H9 (cell line): ENCODE data around the gene ARR3. TPM values are rescaled to one million over a fixed set of nuclear protein-coding genes. Genes with fewer than 3 reads are reported as not detected.

Experiments
- DNase-seq: peaks from one replicate; pipeline ENCODE4 v3.0.0-alpha.2; 2017
- H2AFZ ChIP-seq: one replicate; pipeline ENCODE4 v1.6.1; 2013; ENCODE audit warnings: mild to moderate bottlenecking, low read length, control low read depth, moderate library complexity
- H2AK5ac ChIP-seq: 2 replicates; pipeline ENCODE4 v1.6.1; 2013; ENCODE audit warnings: low read length, control low read depth, mixed read lengths; ENCODE audit not compliant: insufficient read length
- H2BK120ac ChIP-seq: one replicate; pipeline ENCODE4 v1.6.1; 2013; ENCODE audit warnings: low read depth, mild to moderate bottlenecking, low read length, control low read depth, inconsistent platforms; ENCODE audit not compliant: poor library complexity, severe bottlenecking
- H2BK12ac ChIP-seq: 2 replicates; pipeline ENCODE4 v1.6.1; 2013; ENCODE audit warnings: low read length, control low read depth, mixed read lengths, low read depth; ENCODE audit not compliant: insufficient read length
- H2BK15ac ChIP-seq: 2 replicates; pipeline ENCODE4 v1.6.1; 2013; ENCODE audit warnings: low read depth, low read length, control low read depth
- H2BK20ac ChIP-seq: one replicate; pipeline ENCODE4 v1.6.1; 2013; ENCODE audit warnings: low read depth, mild to moderate bottlenecking, low read length, control low read depth, inconsistent platforms; ENCODE audit not compliant: poor library complexity, severe bottlenecking
- H2BK5ac ChIP-seq: 2 replicates; pipeline ENCODE4 v1.6.1; 2013; ENCODE audit warnings: low read length, control low read depth, mixed read lengths; ENCODE audit not compliant: insufficient read length
- H3K14ac ChIP-seq: 2 replicates; pipeline ENCODE4 v1.6.1; 2013; ENCODE audit warnings: low read length, control low read depth; ENCODE audit not compliant: insufficient read depth
- H3K18ac ChIP-seq: 2 replicates; pipeline ENCODE4 v1.6.1; 2013; ENCODE audit warnings: low read depth, mild to moderate bottlenecking, mixed read lengths, low read length, control low read depth; ENCODE audit not compliant: insufficient read length
- H3K23ac ChIP-seq: 2 replicates; pipeline ENCODE4 v1.6.1; 2013; ENCODE audit warnings: low read length, control low read depth, mixed read lengths, low read depth; ENCODE audit not compliant: insufficient read length
- H3K23me2 ChIP-seq: 2 replicates; pipeline ENCODE4 v1.6.1; 2013; ENCODE audit warnings: low read depth, mild to moderate bottlenecking, mixed read lengths, low read length, control low read depth; ENCODE audit not compliant: insufficient read length, poor library complexity, severe bottlenecking
- H3K27ac ChIP-seq: 2 replicates; pipeline ENCODE4 v1.5.1; 2013; ENCODE audit warnings: low read length, control low read depth, mixed read lengths, low read depth; ENCODE audit not compliant: insufficient read length
- H3K27me3 ChIP-seq: 2 replicates; pipeline ENCODE4 v1.6.1; 2013; ENCODE audit warnings: low read length, control low read depth, inconsistent platforms; ENCODE audit not compliant: insufficient read depth
- H3K4ac ChIP-seq: 2 replicates; pipeline ENCODE4 v1.6.1; 2013; ENCODE audit warnings: low read depth, mild to moderate bottlenecking, control low read depth, inconsistent platforms, low read length, moderate library complexity
- H3K4me1 ChIP-seq: 2 replicates; pipeline ENCODE4 v1.6.1; 2013; ENCODE audit warnings: low read length, control low read depth, inconsistent platforms; ENCODE audit not compliant: insufficient read depth
- H3K4me2 ChIP-seq: 2 replicates; pipeline ENCODE4 v1.6.1; 2013; ENCODE audit warnings: low read length, control low read depth, mixed read lengths; ENCODE audit not compliant: insufficient read length, insufficient read depth
- H3K56ac ChIP-seq: 2 replicates; pipeline ENCODE4 v1.6.1; 2013; ENCODE audit warnings: low read depth, mild to moderate bottlenecking, mixed read lengths, low read length, control low read depth; ENCODE audit not compliant: insufficient read length
- H3K79me1 ChIP-seq: 2 replicates; pipeline ENCODE4 v1.6.1; 2013; ENCODE audit warnings: low read depth, mild to moderate bottlenecking, moderate library complexity, low read length, control low read depth, inconsistent platforms; ENCODE audit not compliant: insufficient read depth, poor library complexity, severe bottlenecking
- H3K79me2 ChIP-seq: 2 replicates; pipeline ENCODE4 v1.6.1; 2013; ENCODE audit warnings: low read length, control low read depth, inconsistent platforms; ENCODE audit not compliant: insufficient read depth
- H3K9ac ChIP-seq: 2 replicates; pipeline ENCODE4 v1.6.1; 2013; ENCODE audit warnings: low read length, control low read depth, mixed read lengths; ENCODE audit not compliant: insufficient read length; ENCODE audit errors: extremely low read depth
- H3K9me3 ChIP-seq: one replicate; pipeline ENCODE4 v1.6.1; 2013; ENCODE audit warnings: low read depth, low read length, inconsistent platforms; ENCODE audit not compliant: control insufficient read depth
- H3T11ph ChIP-seq: one replicate; pipeline ENCODE4 v1.6.1; 2013; ENCODE audit warnings: mild to moderate bottlenecking, low read length, control low read depth, inconsistent platforms
- H4K20me1 ChIP-seq: one replicate; pipeline ENCODE4 v1.6.1; 2013; ENCODE audit not compliant: control insufficient read depth, insufficient read length, insufficient read depth
- H4K5ac ChIP-seq: 2 replicates; pipeline ENCODE4 v1.6.1; 2013; ENCODE audit warnings: low read depth, mild to moderate bottlenecking, mixed read lengths, low read length, control low read depth; ENCODE audit not compliant: insufficient read length
- H4K8ac ChIP-seq: replicated peaks from 2 replicates; pipeline ENCODE4 v1.6.1; 2013; ENCODE audit warnings: low read length, control low read depth, mixed read lengths, low read depth; ENCODE audit not compliant: insufficient read length
- H4K91ac ChIP-seq: 2 replicates; pipeline ENCODE4 v1.6.1; 2013; ENCODE audit warnings: low read depth, mild to moderate bottlenecking, moderate library complexity, mixed read lengths, low read length, control low read depth; ENCODE audit not compliant: insufficient read length
- H3K27ac Mint-ChIP-seq, 3 experiments: 2 replicates in 2 of 3; 3 replicates in 1 of 3; pipeline ENCODE4 v1.8.0; 2020 to 2021; ENCODE audit warnings: mixed read lengths in 3 of 3, mild to moderate bottlenecking in 1 of 3, moderate library complexity in 1 of 3
- H3K27me3 Mint-ChIP-seq: 2 replicates; pipeline ENCODE4 v1.8.0; 2021; ENCODE audit warnings: low read depth, mild to moderate bottlenecking, moderate library complexity, mixed read lengths
- H3K36me3 Mint-ChIP-seq, 3 experiments: 2 replicates in 2 of 3; 3 replicates in 1 of 3; pipeline ENCODE4 v1.8.0; 2020 to 2021; ENCODE audit warnings: low read depth in 3 of 3, mixed read lengths in 3 of 3; ENCODE audit not compliant: insufficient read depth in 1 of 3
- H3K4me1 Mint-ChIP-seq, 2 experiments: 2 replicates each; pipeline ENCODE4 v1.8.0; 2020; ENCODE audit warnings: mixed read lengths in 2 of 2
- H3K4me3 Mint-ChIP-seq, 2 experiments: 2 replicates in 1 of 2; 3 replicates in 1 of 2; pipeline ENCODE4 v1.8.0; 2020 to 2021; ENCODE audit warnings: mild to moderate bottlenecking in 2 of 2, mixed read lengths in 2 of 2, moderate library complexity in 1 of 2
- H3K9me3 Mint-ChIP-seq, 2 experiments: 2 replicates in 1 of 2; 3 replicates in 1 of 2; pipeline ENCODE4 v1.8.0; 2020; ENCODE audit warnings: mild to moderate bottlenecking in 2 of 2, mixed read lengths in 2 of 2, moderate library complexity in 1 of 2
- total RNA-seq: library from RNA; stranded (reverse); gene quantifications from 2 replicates; pipeline ENCODE4 v1.2.1, GENCODE V29; 2021
- TF ChIP-seq, protein P1 (sequence below): fragments of 200-600 bp; sonication (generic); conservative IDR thresholded peaks from 3 replicates; pipeline ENCODE4 v1.8.0; 2021; ENCODE audit warnings: antibody characterized with exemption, mild to moderate bottlenecking

ARR3 gene
- total RNA-seq, 1 experiment from 2014 or later, result not detected

DNA sequence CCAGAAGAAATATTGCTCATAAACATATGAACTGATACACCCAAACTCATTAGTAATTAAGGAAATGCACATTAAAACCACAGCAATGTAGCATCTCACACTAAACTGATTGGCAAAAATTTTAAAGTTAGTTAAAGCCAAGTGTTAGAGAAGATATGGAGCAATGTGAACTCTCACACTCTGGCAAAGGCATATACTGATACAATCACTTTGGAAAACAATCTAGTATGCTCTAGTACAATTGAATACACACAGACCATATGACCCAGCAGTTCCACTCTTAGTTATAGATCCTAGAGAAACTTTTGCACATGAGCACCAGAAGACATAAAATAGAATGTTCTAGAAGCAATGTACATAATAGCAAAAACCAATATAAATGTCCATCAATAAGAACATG lies 42.1 kb upstream of the ARR3 start:
- Histone ChIP-seq H2AK5ac (no peak overlapping the region), H2BK20ac (no peak overlapping the region), H3K79me1 (no peaks in the 10 kb centered on the region), H3K4ac (no peak overlapping the region), H2AFZ (no peak overlapping the region), H3K23ac (no peak overlapping the region), H4K20me1 (no peaks in the 10 kb centered on the region), H3K4me1 (no peaks in the 10 kb centered on the region), H2BK5ac (no peak overlapping the region), H3K27me3 (no peaks in the 10 kb centered on the region), H4K8ac (no peak overlapping the region), H3K4me2 (no peak overlapping the region), H3K56ac (no peak overlapping the region), H3T11ph (no peak overlapping the region), H3K9me3 (peaks cover 23% of the 10 kb centered on the region), H4K91ac (no peak overlapping the region), H2BK120ac (no peak overlapping the region), H3K23me2 (no peaks in the 10 kb centered on the region), H2BK15ac (no peak overlapping the region), H3K27ac (no peak overlapping the region), H3K18ac (no peak overlapping the region), H4K5ac (no peak overlapping the region), H3K14ac (no peak overlapping the region), H3K9ac (no peak overlapping the region), H3K79me2 (no peaks in the 10 kb centered on the region), H2BK12ac (no peak overlapping the region)
- Mint-ChIP-seq H3K9me3 (peaks cover 50 to 71% of the 10 kb centered on the region in 2 experiments), H3K27ac (no peak overlapping the region), H3K36me3 (no peaks in the 10 kb centered on the region; a peak in 1 of 7 replicates), H3K4me3 (no peak overlapping the region), H3K4me1 (no peaks in the 10 kb centered on the region), H3K27me3 (no peaks in the 10 kb centered on the region)
- TF ChIP-seq, protein P1, sequence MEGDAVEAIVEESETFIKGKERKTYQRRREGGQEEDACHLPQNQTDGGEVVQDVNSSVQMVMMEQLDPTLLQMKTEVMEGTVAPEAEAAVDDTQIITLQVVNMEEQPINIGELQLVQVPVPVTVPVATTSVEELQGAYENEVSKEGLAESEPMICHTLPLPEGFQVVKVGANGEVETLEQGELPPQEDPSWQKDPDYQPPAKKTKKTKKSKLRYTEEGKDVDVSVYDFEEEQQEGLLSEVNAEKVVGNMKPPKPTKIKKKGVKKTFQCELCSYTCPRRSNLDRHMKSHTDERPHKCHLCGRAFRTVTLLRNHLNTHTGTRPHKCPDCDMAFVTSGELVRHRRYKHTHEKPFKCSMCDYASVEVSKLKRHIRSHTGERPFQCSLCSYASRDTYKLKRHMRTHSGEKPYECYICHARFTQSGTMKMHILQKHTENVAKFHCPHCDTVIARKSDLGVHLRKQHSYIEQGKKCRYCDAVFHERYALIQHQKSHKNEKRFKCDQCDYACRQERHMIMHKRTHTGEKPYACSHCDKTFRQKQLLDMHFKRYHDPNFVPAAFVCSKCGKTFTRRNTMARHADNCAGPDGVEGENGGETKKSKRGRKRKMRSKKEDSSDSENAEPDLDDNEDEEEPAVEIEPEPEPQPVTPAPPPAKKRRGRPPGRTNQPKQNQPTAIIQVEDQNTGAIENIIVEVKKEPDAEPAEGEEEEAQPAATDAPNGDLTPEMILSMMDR, result no peak
- no peak for DNase-seq
